Skin of body (tissue), 2 donors: ENCODE data around the gene TDO2. TPM values are rescaled to one million over a fixed set of nuclear protein-coding genes. Genes with fewer than 3 reads are reported as not detected.
"Not testable (repeated sequence)": the region's sequence is repeated elsewhere in the genome, so short reads cannot be mapped to it uniquely, and the experiment has no call there.

Source experiments
- DNase-seq: peaks from one replicate; lab custom pipeline; 2025; lab: John Stamatoyannopoulos, UW
- total RNA-seq: library from RNA; depleted of rRNA; stranded (reverse); fragments of >200 nt; gene quantifications from one replicate; pipeline ENCODE4 v1.2.3, GENCODE V29; 2014

TDO2 gene
- total RNA-seq = 0.59 TPM

DNA sequence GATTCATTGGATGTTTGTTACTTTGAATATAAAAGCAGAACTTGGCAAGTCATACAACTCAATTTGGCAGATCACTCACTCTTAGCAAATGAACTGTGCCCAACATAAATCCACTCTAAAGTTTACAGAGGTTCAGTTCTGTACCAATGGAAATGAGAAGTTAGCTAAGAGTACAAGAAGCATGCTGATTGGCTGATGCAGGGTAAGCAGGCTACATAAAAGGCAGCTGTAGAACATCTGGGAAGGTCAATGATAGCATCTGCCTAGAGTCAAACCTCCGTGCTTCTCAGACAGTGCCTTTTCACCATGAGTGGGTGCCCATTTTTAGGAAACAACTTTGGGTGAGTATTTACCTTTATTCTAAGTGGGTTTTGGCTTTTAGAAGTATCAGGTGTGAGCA lies at the start of gene TDO2:
Gene TDO2 (plus strand): TSS at position 244 of the 400 bp plus-strand sequence. CDS start 63 bp downstream, at position 307.
- DNase-seq = no peak

DNA sequence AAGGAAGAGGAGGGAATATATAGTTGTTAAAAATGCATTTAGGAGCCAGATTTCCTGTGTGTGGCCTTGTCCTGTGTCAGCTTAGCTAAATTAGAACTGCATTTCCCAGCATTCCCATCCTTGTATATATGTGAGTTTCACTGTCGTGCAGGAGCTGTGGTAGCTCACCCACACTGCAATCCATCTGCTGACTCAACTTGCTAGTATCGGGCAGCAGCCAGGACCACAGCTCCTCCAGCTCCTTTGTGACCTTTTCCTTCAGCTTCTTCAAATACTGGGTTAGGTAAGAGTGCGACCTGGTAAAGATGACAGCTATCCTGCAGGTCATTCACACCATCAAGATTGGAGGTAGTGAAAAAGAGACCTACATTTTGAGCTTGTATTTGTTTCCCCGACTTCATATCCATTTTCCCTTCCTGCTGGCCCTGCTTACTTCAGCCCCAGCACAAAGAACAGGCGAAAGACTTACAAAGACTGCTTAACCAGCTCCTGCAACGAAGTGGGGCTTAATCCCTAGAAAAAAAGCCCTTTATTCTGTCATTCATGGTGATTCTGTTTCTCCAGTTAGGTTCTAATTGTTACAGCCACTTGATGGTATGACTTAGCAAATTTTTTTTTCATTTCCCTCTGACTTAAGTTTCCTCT lies 48.8 kb upstream of the TDO2 start:
- no peak for DNase-seq

DNA sequence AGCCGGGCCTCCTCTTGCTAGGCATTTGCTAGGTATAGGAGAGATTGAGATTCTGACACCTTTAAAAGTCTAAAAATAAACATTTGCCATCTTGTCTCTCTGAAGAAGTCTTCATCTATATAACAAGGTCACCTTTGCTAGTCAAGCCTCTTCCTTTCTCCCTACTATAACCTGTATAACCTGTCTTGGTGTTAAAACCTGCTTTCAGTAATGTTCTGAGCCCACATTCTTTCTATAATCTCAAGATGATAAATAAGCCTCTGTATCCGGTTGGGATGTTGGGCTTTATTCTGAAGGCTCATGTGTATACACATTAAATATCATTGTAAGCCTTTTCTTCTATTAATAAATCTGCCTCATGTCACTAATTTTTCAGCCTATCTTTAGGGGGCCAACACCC lies 47.6 kb upstream of the TDO2 start:
- DNase-seq = no peak

DNA sequence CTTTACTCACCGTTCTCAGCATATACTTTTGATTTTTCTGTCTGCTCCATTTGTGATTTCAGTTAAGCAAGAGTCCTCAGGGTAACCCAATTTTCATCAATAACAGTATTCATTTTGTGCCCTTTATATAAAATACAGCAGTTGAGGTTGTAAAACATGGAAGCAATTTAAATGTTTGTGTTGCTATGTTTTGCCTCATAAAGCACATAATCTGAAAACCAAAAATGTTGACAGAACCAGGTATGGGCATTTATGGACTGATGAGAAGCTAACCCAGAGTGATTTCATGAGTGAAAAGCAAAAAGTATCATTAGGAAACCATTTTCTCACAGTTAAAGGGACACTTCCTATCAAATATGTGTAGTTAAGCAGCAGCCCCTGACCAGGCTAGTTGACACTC lies 37.3 kb upstream of the TDO2 start, which contains the start of gene ASIC5:
Gene ASIC5 (minus strand): TSS at position 101 of the 400 bp plus-strand sequence. CDS start 51 bp downstream, at position 50.
- no peak for DNase-seq

DNA sequence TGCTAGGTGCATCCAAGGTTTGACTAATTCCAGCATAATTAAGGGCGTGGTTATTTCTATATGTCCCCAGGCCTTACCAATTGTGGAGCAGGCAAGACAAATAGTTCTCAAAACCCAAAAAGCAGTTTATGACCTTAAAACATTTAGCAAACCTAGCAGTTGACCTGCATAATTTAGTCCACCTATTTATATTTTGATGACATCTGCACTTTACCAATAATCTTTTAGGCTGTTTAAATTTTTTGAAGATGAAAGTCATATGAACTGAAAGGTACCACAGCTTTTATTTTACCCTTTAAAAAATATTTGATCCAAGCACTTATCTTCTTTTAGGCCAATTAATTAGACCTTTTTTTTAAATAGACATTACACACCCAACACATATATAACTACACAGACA lies 27.6 kb upstream of the TDO2 start:
- no peak for DNase-seq

DNA sequence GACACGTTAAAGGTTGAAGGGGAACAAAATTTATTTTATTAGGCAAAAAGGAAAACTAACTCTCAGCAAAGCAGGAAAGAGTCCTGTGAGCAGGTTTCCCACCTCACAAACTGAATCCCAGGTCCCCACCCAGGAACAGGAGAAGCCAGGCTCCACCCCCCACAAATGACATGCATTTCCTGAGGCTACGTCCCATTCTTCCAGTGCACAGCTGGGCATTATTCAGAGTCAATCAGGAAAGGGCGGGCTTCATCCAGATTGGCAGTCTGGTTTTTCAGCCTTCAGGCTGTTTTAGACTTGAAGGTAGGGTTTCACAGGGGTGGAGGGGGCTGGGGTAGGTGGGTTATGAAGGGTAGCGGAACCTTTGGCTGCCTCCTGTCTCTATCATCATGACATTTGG lies 25.5 kb upstream of the TDO2 start:
- no peak for DNase-seq

DNA sequence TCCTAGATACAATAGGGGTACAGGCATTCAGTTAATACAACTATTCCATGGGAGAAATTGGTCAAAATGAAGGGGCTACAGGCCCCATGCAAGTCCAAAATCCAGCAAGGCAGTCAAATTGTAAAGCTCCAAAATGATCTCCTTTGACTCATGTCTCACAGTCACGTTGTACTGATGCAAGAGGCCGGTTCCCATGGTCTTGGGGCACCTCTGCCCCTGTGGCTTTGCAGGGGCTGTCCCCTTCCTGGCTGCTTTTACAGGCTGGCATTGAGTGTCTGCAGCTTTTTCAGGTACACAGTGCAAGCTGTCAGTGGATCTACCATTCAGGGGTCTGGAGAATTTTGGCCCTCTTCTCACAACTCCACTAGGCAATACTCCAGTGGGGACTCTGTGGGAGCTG lies 24.9 kb upstream of the TDO2 start:
- DNase-seq = no peak

DNA sequence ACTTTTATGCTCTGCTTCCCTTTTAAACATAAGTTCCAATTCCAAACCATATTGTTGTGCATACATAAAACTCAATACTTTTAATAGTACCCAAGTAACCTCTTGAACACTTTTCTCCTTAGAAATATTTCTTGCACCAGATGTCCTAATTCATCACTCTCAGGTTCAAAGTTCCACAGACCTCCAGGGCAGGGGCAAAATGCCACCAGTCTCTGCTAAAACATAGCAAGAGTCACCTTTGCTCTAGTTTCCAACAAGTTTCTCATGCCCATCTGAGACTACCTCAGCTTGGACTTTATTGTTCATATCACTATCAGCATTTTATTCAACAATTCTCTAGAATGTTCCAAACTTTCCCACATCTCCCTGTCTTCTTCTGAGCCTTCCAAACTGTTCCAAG lies 23.7 kb upstream of the TDO2 start:
- DNase-seq = no peak

DNA sequence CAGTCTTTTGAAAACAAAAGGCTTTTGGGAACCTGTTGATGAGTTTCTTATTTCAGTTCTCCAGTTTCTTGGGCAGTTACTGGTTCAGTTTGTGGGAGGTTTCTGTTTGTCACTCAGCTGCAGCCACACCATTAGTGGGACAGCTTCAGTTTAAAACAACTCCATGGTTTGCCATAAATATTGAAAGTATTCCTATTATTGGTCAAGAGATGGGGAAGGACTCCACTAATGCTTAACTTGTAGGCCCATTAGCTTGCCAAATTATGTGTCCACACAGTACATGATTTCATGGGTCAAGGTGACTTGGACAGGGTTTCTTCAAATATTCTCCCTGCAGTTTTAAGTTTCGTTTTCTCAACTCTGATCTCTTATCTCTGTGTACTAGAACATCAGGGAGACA lies 21.9 kb upstream of the TDO2 start:
- DNase-seq = no peak

DNA sequence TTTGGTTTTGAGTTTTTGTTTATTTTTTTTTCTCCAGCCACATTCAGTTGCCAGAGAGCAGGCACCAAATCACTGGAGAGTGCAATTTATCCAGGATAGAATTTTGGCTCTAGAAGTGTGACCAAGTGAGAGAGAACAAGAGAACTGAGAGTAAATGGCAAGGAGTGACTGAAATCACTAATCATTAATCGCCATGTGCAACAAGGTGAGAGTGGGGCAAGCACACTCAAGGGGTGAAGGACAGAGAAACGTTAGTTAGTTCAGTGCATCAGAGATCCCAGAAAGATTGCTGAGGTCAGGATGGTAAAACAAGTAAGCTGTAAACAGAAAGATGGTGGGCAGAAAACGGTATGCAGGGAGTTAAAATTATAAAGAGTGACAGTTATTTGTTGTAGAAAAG lies 19.6 kb upstream of the TDO2 start:
- DNase-seq = no peak

DNA sequence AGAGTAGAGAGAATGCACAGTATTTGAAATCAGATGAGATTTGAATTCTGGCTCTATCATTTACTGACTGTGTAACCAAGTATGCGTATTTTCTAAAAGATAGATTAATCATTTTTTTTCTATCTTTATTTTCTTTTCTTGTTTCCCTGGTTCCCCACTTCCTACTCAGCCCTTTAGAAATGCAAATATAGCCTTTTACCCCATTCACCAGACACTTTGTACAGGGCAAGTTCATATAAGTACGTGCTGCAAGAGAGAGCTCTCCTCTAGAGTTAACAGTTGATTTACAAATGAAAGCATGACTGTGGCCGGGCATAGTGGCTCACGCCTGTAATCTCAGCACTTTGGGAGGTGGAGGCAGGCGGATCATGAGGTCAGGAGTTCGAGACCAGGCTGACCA lies 17.8 kb upstream of the TDO2 start:
- DNase-seq = no peak

DNA sequence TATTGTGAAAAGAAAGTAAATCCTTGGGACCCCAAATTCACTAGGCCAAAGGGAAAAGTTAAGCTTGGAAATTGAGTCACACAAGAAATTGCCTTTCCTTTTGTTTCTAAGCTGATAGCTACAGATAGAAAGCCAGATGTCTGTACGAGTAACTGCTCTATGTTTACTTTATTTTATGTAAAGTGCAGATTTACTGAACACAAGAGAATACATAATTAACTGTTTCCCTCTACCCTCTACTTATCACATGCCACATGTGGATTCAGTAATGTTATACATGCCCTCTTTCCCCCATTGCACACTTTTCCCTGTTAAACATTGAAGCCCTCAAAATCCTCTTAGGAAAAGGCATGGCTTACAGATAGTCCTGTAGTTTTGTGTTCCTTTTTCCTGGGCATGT lies 16.5 kb upstream of the TDO2 start:
- DNase-seq = no peak

DNA sequence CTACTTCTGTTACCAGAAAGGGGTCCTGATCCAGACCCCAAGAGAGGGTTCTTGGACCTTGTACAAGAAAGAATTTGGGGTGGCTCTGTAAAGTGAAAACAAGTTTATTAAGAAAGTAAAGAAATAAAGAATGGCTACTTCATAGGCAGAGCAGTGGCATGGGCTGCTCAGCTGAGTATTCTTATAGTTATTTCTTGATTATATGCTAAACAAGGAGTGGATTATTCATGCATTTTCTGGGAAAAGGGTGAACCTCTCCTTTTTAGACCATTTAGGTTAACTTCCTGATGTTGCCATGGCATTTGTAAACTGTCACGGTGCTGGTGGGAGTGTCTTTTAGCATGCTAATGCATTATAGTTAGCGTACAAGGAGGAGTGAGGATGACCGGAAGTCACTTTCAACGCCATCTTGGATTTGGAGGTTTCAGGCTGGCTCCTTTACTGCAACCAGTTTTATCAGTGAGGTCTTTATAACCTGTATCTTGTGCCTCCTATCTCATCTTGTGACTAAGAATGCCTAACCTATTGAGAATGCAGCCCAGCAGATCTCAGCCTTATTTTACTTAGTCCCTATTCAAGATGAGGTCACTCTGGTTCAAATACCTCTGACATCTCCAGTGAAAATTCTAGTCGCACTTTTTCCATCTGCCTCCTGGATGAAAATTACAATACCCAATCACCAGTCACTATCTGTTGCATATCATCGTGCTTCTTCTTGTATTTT lies 15.5 kb upstream of the TDO2 start:
- no peak for DNase-seq

DNA sequence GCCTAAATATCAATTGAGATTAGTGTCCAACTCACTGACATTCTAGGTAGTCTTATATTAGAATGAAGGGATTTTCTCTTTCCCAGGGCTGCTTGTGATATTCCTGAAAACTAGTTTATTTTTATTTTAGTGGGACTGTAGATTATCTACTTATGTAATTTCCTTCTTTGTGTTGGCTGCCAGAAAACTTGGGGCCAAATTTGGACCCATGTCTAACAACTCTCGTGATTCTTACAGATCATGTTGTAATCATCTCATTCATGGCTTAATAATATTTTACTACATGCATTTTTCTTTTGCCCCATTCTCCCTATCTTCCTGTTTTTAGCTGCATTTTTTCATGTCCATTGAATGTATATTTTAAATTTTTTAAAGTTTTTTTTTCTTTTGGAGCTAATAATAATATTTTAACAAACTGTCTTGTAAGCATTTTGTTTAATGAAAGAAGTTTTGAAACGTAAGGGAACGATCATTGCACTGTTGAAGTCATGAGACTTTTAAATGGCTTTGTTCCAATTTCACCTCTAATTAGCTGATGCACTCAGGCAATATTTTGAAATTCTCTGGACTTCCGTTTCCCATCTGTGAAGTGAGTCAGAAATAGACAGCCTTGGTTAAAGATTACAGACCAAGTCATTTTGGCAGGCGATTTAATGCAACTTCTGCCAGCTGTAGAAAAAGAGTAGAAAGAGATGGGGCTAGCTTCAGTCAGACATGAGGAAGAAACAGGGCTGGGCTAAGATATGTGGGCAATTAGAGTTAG lies 14.3 kb upstream of the TDO2 start:
- DNase-seq = no peak

DNA sequence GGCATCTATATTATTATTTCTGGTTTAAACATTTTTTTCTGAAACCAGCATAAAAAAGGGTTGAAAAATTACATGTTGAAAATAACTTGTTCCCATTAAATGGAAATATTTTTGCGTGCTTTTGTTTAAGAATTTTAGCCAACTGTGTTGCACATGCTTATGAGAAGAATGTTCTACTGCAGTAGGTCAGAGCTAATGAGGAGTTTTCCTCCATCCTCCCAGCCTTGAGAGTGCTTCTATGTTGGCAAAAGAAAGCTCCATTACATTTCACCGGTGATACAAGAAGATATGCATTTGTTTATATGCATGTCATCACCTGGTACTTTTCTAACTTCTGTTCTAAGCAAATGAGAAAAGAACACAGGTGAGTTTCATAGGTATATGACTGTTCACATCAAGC lies 13.6 kb upstream of the TDO2 start:
- DNase-seq = no peak

DNA sequence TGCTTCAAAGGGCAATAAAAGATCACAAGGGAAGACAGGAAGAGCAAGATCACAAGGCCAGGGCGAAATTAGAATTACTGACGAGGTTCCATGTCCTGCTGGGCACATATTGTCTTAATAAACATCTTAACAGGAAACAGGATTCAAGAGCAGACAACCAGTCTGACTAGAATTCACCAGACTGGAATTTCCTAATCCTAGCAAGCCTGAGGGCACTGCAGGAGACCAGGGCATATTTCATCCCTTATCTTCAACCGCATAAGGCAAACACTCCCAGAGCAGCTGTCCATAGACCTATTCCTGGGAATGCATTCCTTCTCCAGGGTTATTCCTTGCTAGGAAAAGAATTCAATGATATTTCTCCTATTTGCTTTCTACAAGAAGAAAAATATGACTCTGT lies 12.4 kb upstream of the TDO2 start:
- DNase-seq = no peak

DNA sequence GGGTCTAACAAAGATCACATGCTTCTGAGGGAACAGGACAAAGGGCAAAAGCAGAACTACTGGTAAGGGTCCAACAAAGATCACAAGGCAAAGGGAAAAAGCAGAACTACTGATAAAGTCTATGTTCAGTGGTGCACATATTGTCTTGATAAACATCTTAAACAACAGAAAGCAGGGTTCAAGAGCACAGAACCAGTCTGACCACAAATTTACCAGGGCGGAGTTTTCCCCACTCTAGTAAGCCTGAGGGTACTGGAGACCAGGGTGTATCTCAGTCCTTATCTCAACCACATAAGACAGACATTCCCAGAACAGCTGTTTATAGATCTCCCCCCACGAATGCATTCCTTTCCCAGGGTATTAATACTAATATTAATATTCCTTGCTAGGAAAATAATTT lies 5.1 kb upstream of the TDO2 start:
- DNase-seq = not testable (repeated sequence)

DNA sequence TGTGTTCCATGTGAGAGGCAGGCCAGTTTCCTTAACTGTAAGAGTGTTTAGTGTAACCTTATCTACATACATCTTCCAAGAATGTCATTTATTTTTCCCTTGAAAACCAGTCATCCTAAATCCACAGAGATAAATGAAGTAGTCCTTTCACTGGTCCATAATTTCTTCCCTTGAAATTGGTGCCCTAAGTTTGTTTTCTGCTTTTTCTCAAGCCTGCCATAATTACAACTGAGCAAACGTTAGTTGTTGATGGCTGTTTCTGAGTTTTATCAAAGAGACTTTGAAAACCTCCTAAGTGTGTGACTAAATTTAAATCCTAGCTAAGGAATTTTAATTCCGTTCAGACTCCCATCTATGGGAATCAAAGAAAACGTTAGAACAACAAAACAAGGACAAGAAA lies 3.6 kb upstream of the TDO2 start:
- DNase-seq = no peak

DNA sequence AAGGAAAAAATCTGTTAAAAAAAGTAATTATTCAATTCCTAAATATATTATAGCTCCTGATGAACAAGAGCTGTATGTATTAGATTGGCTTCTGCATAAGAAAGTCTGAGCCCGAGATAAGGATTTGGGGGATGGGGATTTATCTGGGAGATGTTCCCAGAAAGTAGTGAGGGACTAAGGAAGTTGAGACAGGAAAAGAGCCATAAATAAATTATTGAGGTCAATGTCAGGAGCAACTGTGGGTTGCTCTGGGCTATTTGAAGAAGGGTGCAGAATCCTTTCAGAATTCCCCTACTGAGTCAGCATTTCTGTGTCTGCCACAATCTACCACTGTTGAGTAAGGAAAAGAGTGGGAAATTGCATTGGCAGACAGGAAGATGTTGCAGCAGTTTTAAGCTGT lies 3.1 kb upstream of the TDO2 start:
- DNase-seq = no peak

DNA sequence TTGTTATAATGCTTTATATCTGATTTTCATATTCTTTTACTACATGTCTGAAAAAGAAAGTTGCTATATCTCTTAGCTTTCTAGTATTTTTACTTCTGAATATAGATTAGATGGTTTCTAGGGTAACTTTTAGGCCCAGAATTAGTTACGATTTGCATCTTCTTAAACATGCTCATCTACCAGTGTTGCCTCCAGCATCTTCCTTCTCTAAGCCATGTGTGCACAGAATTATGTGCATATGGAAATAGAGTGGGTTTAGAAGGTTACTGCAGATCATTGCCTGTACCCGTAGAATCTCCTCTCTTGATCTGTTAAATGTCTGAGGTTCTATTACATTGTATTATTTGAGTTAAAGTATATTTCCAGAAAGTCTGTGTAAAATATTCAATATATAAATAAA lies 2.5 kb upstream of the TDO2 start:
- no peak for DNase-seq

DNA sequence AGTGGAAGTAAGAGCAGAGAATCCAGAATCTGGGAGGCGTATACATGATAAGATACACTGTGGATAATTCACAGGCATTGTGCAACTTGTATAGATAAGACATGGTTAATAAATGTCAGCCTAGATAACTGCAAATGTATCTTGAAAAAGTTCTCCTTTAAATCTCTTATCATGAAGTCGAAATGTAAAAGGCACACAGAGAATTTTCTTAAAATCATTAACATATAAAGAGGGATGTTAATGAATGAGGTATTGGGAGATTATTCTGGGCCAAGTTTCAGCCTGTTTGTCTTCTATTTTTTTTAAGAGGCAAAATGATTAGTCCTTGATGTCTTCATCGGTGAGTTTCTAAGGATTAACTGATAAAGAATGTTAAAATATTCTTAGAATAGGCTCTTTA lies 835 bp downstream of the TDO2 start:
- DNase-seq = no peak

DNA sequence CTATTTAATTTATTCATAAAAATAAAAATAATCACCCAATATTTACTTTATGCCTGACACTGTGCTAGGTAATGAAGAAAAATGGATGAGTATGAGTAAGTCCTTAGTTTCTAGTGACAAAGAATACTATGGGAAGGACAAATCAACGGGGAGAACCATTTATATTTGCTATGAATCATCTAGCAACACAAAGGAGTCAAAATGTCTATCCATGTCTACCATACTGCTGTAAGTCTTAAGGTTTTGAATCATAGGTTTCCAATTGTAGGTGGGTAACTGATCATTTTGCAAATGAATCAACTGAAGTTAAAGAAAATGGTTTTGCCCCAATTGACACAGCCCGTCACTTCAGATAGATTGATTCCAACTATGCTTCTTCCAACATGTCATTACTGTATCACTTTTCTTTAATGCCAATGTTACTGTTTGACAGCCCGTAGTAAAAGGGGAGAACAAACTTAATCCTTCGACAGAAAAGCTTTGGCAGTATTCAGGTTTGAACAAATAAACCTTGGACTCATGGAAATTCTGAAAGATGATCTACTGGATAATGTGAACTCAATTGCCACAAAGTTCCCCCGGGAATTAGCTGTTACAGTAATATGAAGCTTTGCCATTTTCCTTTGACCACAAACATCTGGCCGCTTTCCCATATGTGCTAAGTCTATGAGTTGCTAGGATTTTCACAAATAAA lies 3.2 kb downstream of the TDO2 start:
- DNase-seq = peak; percentile 90
